ENCODE measurements around the gene LRP1B. TPM values are rescaled to one million over a fixed set of nuclear protein-coding genes. Genes with fewer than 3 reads are reported as not detected.
A peak's percentile ranks its signal among the peaks of the same experiment; 100 is the strongest.

The LRP1B gene
- total and polyA plus RNA-seq, 2 donors (not counting 1 experiment from before 2014, with no cell fraction given) = under 0.01 to 0.01 TPM

DNA sequence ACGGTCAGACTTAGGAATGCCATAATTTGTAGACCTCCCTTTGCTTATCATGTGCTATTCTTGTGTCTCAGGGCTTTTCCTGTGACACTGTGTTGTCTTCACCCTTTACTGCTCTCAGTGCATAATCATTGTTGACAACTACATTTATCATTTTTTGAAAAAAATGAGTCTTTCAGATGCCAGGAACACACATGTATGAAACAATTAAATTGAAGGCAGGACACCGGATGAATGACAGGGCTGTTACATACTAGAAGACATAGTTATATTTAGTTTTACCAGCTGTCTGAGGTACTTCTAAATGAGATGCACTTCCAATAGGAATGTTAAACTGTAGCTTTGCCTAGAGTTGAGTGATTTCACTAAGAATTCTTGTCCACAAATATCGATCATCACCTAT lies 243.5 kb downstream of the LRP1B start:
- H3K4me3 ChIP-seq (replicated peaks in 1 of 4; ENCODE audit: control extremely low read depth in 1 of 4, insufficient read depth in 1 of 4, low read depth in 3 of 4, low read length in 4 of 4) = no peak overlapping the region

DNA sequence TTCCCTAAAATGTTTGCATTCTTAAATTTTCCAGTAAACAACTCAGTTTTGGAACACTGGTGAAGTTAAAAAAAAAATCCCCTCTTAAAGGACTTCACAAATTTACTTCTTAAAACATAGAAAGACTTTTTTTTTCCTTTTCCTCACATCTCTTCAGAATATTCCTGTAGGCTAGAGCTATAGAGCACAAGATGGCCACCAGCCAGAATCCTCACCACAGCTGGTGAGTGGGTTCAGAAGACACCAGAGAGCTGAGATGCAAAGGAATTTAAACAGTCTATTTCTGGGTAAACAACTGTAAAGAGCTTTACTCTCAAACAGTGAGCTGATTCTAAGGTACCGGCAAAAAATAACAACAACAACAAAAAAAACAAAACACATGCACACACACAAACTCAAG lies 252.8 kb downstream of the LRP1B start:
- Histone ChIP-seq H3K4me3 (replicated peaks in 1 of 4; ENCODE audit: control extremely low read depth in 1 of 4, insufficient read depth in 1 of 4, low read depth in 3 of 4, low read length in 4 of 4) (no peak overlapping the region), H3K9ac (ENCODE audit: insufficient read depth, low read length) (no peak overlapping the region), H3K79me2 (ENCODE audit: control insufficient read depth, insufficient read depth, low read length) (no peaks in the 10 kb centered on the region), H3K9me3 (ENCODE audit: control insufficient read depth, insufficient read depth, low read depth, low read length) (no peaks in the 10 kb centered on the region), H3K27me3 (ENCODE audit: control insufficient read depth, insufficient read depth, low read length) (no peaks in the 10 kb centered on the region), H3K36me3 (ENCODE audit: control insufficient read depth, insufficient read depth, low read length) (no peaks in the 10 kb centered on the region), H3K27ac (ENCODE audit: insufficient read depth, low read length) (no peak overlapping the region), H2AFZ (ENCODE audit: low read length) (no peak overlapping the region), H4K20me1 (ENCODE audit: control insufficient read depth, extremely low read depth, insufficient read depth, low read length) (no peaks in the 10 kb centered on the region), H3K4me2 (ENCODE audit: extremely low read depth, insufficient read depth, low read length) (no peak overlapping the region), H3K4me1 (ENCODE audit: control insufficient read depth, extremely low read depth, insufficient read depth, low read length) (no peaks in the 10 kb centered on the region)
- DNase-seq (ENCODE audit: low read depth in 2 of 2) = peak; percentile 4 to 16
- TF ChIP-seq, protein P1, sequence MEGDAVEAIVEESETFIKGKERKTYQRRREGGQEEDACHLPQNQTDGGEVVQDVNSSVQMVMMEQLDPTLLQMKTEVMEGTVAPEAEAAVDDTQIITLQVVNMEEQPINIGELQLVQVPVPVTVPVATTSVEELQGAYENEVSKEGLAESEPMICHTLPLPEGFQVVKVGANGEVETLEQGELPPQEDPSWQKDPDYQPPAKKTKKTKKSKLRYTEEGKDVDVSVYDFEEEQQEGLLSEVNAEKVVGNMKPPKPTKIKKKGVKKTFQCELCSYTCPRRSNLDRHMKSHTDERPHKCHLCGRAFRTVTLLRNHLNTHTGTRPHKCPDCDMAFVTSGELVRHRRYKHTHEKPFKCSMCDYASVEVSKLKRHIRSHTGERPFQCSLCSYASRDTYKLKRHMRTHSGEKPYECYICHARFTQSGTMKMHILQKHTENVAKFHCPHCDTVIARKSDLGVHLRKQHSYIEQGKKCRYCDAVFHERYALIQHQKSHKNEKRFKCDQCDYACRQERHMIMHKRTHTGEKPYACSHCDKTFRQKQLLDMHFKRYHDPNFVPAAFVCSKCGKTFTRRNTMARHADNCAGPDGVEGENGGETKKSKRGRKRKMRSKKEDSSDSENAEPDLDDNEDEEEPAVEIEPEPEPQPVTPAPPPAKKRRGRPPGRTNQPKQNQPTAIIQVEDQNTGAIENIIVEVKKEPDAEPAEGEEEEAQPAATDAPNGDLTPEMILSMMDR (conservative IDR thresholded peaks at IDR 0.05 in 1 of 2, IDR thresholded peaks at IDR 0.05 in 1 of 2; ENCODE audit: low read depth in 1 of 2, low read length in 2 of 2) = no peak
- no peak for TF ChIP-seq EZH2 (IDR thresholded peaks at IDR 0.05; ENCODE audit: low read length, missing control alignments)

More for the DNA sequence above, 243.5 kb downstream of the LRP1B start:
- H3K9ac ChIP-seq (ENCODE audit: insufficient read depth, low read length) = no peak overlapping the region
- H3K9me3 ChIP-seq (ENCODE audit: control insufficient read depth, insufficient read depth, low read depth, low read length) = no peaks in the 10 kb centered on the region
- no peaks in the 10 kb centered on the region for H4K20me1 ChIP-seq (ENCODE audit: control insufficient read depth, extremely low read depth, insufficient read depth, low read length)
- H3K36me3 ChIP-seq (ENCODE audit: control insufficient read depth, insufficient read depth, low read length) = no peaks in the 10 kb centered on the region
- H3K4me1 ChIP-seq (ENCODE audit: control insufficient read depth, extremely low read depth, insufficient read depth, low read length) = no peaks in the 10 kb centered on the region
- no peaks in the 10 kb centered on the region for H3K27me3 ChIP-seq (ENCODE audit: control insufficient read depth, insufficient read depth, low read length)
- TF ChIP-seq EZH2 (IDR thresholded peaks at IDR 0.05; ENCODE audit: low read length, missing control alignments) = no peak
- TF ChIP-seq, protein P1 (conservative IDR thresholded peaks at IDR 0.05 in 1 of 2, IDR thresholded peaks at IDR 0.05 in 1 of 2; ENCODE audit: low read depth in 1 of 2, low read length in 2 of 2) = no peak
- H3K4me2 ChIP-seq (ENCODE audit: extremely low read depth, insufficient read depth, low read length) = no peak overlapping the region
- no peak overlapping the region for H2AFZ ChIP-seq (ENCODE audit: low read length)
- no peaks in the 10 kb centered on the region for H3K79me2 ChIP-seq (ENCODE audit: control insufficient read depth, insufficient read depth, low read length)
- no peak overlapping the region for H3K27ac ChIP-seq (ENCODE audit: insufficient read depth, low read length)
- DNase-seq (ENCODE audit: low read depth in 2 of 2) = no peak

DNA sequence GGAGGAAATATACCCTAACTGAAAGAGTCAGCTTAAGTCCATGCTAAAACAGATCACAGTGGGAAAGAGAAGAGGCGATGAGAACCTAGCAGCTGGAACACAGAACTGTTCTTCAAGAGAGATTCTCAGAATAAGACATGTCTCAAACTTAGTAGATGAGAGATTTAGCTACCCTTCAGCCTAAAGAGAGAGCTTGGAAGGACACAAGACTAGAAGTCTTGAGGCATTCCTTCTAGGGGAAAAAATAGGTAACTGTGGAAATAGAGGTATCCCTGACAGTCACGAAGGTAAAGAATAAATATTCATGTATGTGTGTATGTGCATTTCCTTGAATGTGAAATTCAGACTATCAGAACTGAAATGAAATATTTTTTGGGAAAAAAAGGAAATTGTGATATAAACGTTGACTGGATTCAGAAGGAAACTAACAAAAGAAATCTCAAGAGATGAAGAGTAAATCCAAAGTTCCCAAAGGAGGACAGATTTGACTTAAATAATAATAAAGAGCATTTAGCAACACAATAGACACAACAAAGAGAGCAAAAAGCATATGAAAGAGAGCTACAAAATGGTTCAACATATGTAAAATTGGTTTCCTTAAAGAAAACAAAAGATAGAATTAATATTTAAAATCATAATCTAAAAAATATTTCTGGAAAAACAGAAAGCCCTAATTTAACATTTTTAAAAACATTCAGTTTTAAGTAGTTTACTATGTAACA lies 258.7 kb downstream of the LRP1B start:
- H3K9ac ChIP-seq (ENCODE audit: insufficient read depth, low read length) = no peak overlapping the region
- no peaks in the 10 kb centered on the region for H3K79me2 ChIP-seq (ENCODE audit: control insufficient read depth, insufficient read depth, low read length)
- no peaks in the 10 kb centered on the region for H3K27me3 ChIP-seq (ENCODE audit: control insufficient read depth, insufficient read depth, low read length)
- no peak overlapping the region for H3K4me2 ChIP-seq (ENCODE audit: extremely low read depth, insufficient read depth, low read length)
- no peak overlapping the region for H2AFZ ChIP-seq (ENCODE audit: low read length)
- H3K36me3 ChIP-seq (ENCODE audit: control insufficient read depth, insufficient read depth, low read length) = no peaks in the 10 kb centered on the region
- no peaks in the 10 kb centered on the region for H4K20me1 ChIP-seq (ENCODE audit: control insufficient read depth, extremely low read depth, insufficient read depth, low read length)
- H3K4me3 ChIP-seq (replicated peaks in 1 of 4; ENCODE audit: control extremely low read depth in 1 of 4, insufficient read depth in 1 of 4, low read depth in 3 of 4, low read length in 4 of 4) = no peak overlapping the region
- H3K4me1 ChIP-seq (ENCODE audit: control insufficient read depth, extremely low read depth, insufficient read depth, low read length) = no peaks in the 10 kb centered on the region
- no peak overlapping the region for H3K27ac ChIP-seq (ENCODE audit: insufficient read depth, low read length)
- TF ChIP-seq EZH2 (IDR thresholded peaks at IDR 0.05; ENCODE audit: low read length, missing control alignments) = no peak
- TF ChIP-seq, protein P1 (conservative IDR thresholded peaks at IDR 0.05 in 1 of 2, IDR thresholded peaks at IDR 0.05 in 1 of 2; ENCODE audit: low read depth in 1 of 2, low read length in 2 of 2) = no peak
- no peak for DNase-seq (ENCODE audit: low read depth in 2 of 2)
- H3K9me3 ChIP-seq (ENCODE audit: control insufficient read depth, insufficient read depth, low read depth, low read length) = no peaks in the 10 kb centered on the region

Measured in fibroblast of lung (primary cell).